COLO668 (cell line): ENCODE results near the gene PLK5.
"Not testable (repeated sequence)": the region's sequence is repeated elsewhere in the genome, so short reads cannot be mapped to it uniquely, and the experiment has no call there.

ENCODE experiments used
- DNase-seq: peaks from one replicate; lab custom pipeline; 2025; ENCODE audit not compliant: unreplicated experiment; lab: John Stamatoyannopoulos, UW

Gene PLK5

DNA sequence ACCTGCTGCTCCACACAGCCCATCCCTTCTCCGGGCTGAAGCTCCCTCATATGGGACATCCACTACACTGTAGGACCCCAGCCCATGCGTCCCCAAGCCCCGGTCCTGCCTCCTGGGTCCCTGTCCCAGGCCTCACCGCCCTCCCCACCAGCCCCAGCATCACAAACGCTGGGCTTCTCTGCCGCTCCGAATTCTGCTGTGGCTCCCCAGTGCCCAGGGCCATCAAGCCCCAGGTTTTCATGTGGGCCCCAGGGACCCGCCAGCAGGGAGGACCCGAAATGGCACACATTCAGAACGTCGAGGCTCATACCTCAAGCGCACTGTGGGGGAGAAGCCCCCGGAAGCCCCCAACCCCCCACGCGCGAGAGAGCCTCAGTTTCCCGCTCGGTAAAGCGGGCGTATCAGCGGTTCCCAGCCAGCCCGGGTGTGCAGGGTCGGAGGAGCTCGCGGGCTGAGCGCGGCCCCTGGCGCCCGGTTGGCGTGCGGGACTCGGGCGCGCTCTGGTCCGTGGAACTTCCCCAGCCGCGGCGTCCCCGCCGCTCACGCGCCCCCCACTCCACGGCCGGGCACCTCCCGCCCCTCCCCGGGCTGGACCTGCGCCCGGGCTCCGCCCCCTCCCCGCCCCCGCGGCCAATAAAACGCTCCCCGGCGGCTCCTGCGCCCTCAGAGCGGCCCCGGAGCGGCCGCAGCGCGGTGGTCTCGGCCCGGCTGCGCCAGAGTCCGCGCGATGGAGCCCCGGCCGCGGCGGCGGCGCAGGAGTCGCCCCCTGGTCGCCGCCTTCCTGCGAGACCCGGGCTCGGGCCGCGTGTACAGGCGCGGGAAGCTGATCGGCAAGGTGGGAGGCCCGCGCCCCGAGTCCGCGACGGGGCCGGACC, at the start of gene PLK5:
PLK5 (plus strand) TSS at position 666 of the 875 bp plus-strand sequence. CDS start 2,920 bp downstream, outside the sequence.
- DNase-seq: no peak

DNA sequence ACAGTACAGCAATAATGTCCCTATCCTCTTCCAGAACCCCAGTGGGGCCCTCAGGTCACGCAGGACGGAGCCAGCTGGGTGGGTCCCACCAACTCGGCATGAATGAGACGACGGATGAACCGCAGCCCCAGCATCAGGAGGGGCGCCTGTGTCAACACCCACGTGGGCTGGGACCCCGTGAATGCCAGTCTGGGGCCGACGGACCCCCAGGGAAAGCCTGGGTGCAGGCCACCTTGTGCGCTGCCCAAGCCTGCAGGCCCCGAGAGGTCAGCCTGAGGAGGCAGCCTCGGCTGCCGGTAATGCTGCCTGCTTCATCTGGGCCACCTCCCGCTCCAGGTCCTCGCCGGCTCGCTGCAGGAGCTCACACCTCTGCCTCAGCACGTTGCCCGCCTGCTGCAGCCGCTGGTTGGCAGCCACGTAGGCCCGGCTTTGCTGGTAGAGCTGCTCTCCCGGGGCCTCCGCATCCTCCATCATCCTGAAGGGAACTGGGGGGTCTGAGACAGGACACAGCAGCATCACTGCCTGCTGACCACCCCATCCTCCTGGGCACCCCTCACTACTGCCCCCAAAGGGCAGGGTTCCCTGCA, 49.0 kb upstream of the PLK5 start:
- DNase-seq: no peak

- DNase-seq: no peak
Measured at GRCh38 chr19:1475751-1476437, 48.0 kb upstream of the PLK5 start.

DNA sequence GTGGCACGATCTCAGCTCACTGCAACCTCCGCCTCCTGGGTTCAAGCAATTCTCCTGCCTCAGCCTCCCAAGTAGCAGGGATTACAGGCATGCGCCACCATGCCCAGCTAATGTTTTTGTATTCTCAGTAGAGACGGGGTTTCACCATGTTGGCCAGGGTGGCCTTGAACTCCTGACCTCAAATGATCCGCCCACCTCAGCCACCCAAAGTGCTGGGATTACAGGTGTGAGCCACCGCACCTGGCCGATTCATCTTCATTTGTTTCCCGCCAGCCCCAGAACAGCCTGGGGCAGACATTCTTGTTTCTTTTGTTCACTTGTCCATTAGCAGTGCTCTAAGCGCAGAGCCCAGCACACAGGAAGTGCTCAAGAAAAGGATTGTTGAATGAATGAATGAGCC, 46.8 kb upstream of the PLK5 start:
- not testable (repeated sequence) for DNase-seq

GRCh38 chr19:1478934-1479707, 44.8 kb upstream of the PLK5 start, which contains the start of gene C19orf25:
Gene C19orf25 (minus strand): TSS chr19:1479215. CDS start chr19:1478903, 312 bp downstream.
- DNase-seq: peak; percentile 95

DNA sequence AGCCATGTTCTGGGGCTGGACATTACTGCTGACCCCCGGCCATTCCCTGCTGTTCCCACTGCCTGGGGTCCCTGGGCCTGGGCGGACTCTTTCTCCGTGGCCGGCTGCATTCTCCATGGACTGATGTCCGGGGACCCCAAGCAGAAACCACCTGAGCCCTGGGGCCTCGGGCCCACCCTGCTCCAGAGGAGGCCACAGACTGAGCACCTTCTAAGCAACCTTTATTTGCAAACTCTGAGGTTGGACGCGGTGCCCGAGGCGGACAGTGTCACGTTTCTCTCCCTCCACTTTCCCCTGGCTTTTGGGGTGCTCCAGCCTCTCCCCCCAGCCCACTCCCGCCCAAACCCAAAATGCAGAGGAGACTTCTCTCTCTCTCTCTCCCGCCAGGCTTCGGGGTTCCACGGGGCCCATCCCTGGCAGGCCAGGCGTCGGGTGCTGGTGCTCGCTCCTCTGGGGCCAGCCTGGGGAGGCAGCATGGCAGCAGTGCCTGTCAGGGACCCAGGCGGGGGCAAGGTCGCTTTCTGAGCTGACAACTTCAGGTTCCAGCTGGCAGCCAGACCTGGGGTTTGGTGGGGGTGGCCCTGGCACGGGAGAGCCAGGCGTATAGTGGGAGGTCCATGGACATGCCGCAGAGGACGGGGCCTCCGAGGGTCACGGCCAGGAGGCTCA, 42.5 kb upstream of the PLK5 start:
- no peak for DNase-seq

DNA sequence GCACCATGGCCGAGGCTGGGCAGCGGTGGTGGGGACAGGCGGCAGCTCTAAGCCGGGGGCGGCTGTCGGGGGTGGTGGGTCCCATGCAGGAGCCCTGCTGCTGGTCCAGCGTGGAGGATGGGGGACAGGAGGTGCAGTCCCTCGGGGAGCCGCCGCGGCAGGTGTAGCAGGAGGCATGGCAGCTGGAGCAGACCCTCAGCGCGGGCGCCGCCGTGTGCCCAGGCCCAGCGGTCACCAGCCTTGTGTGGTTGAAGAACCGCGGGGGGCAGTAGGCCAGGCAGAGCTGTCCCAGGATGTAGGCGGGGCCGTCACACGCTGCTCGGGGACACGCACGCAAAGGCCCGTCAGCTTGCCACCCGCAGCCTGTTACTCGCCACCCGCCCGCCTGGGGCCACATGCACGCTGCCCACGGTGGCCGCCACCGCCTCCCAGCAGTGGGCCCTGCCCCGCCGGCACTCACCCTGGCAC, 42.0 kb upstream of the PLK5 start:
- peak; percentile 35 for DNase-seq

DNA sequence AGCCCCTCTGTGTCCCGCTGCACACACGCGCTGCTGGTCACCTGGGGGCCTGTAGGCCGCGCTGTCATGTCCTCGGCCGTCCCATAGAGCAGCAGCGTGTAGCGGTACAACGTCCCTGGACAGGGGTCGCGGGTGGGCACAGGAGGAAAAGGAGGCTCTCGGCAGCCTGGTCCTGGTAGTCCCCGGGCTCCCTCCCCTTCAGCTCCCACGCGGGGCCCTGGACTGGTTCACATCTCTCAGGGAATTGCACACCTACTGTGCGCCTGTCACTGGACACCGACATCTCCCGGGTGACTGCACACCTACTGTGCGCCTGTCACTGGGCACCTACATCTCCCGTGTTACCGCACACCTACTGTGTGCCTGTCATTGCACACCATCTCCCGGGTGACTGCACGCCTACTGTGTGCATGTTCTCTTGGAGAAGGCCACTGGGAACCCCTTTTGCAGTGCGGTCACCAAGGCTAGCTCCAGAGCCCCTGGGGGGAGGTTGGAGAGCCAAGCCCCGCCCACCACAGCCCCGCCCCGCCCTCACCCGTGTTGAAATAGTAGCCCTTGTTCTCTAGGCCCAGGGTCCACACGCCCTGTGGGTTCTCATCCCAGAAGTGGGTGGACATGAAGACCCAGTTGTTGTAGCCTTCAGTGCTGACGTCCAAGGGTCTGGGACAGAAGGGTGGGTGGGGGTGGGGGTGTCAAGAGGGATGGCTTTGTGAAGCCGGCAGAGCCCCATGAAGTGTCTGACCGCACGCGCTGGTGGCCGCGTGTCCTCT, 41.3 kb upstream of the PLK5 start:
- no peak for DNase-seq

DNA sequence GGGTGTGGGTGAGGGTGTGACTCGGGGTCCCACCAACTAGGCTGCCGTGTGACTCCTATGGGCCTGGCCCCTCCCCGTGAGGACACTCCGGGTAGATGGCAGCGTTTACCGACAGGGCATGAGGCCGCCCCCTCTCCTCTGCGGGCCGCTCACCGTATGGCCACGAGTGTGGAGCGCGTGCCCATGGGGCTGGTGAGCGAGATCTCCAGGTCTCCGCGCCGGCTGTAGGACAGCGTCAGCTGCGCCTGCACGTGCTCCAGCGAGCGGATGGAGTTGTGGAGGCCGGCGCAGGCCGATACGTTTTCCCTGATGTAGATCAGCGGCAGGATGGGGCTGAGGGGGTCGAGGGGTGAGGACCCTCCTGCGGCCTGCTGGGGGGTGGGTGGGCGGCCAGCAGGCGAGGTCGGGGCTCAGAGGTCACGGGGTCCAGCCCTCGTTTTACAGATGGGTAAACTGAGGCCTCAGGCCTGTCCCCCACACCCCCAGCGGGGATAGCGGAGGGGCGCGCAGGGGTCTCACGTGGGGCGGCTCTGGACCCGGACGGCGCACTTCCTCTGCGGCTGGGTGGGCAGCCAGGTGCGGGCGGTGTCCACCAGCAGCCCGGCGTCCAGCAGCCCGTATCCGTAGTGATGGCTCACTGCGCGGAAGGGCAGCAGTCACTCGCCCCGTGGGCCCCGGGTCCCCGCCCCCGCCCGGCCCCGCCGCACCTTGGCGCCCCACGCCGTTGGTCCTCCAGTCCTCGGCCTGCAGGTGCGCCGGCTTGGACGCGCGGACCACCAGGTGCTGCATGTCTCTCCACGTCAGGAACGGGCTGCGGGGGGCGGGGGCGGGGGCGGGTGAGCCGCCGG, 40.5 kb upstream of the PLK5 start:
- DNase-seq: no peak

- DNase-seq: no peak
Measured at GRCh38 chr19:1483979-1484428, 39.9 kb upstream of the PLK5 start.

- DNase-seq: no peak
Measured at GRCh38 chr19:1486720-1487575, 36.9 kb upstream of the PLK5 start.

DNA sequence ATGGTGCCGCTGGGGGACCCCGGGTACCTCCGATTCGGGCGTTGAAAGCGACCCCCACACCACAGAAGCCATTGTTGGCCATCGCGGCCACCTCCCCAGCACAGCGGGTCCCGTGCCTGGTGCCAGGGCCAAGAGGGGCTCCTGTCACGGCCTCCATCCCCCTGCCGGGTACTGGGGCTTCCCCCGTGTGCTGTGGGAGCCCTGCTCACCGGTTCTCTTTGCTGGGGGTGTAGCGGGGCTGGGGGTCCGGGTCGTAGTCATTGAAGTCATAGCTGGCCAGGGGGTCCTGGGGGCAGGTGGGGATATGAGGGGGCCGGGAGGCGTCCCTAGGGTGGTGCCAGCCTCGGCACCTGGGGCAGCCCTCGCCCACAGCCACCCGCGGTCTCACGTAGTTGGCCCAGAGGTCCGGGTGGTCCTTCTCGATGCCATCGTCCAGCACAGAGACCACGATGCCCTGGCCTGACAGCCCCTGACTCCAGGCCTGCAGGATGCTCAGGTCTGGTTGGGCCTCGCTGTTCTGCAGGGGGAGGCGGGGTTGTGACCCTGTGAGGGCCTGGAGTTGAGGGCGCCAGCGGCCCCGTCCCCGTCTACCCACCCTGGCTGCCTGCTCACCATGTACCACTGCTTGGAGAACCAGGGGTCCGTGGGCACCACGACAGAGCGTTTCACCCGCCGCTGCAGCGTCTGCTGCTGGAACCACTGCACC, 36.1 kb upstream of the PLK5 start:
- DNase-seq: no peak

DNA sequence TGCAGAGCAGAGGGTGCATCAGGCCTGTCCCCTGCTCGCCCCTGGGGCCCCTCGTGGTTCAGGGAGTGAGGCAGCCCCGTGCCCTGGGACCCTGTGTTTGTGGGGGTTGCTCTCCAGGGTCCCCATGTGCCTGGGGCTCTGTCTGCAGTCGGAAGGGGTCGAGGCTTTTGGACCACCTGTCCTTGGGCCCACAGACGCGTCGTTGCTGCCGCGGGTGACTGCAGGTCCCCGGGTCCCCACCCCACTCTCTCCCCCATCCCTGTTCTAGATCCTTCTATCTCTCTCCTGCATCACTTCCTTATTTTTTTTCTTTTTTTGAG, 35.6 kb upstream of the PLK5 start:
- no peak for DNase-seq

DNA sequence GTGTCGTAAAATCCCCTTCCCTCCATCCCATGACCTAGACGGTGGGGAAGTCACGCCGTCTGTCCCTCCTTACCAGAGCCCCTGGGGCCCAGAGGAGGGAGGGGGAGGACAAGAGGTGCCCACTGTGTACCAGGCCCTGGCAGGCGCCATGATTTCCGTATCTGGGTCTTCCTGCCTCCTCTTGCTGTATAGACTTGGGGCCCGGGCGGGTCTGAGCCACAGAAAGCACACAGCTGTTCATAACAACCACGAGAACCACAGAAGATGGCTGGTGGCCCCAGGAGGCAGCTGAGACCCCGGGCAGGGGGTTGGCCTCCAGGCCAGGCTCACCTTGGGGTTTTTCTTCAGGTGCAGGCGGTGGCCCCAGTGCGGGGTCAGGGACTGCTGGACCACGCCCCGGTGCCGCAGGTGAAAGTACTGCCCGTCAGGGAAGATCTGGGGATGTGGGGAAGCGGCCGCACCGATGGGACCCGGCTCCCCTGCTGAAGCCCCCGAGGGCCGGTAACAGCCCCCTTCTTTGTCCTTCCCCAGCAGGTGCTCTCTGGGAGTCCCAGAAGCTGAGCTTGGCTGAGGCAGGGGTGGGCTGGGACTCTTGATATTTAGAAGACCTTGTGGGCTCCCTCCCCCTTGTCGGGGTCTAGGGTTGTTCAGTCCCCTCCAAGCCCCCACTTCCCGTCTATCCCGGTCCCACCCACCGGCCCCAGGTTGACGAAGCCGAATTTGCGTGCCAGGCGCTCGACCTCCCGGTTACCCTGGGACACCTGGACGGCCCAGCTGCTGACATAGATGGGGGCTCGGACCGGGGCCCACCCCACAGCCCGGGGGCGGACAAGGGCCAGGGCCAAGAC, 34.2 kb upstream of the PLK5 start:
- no peak for DNase-seq

DNA sequence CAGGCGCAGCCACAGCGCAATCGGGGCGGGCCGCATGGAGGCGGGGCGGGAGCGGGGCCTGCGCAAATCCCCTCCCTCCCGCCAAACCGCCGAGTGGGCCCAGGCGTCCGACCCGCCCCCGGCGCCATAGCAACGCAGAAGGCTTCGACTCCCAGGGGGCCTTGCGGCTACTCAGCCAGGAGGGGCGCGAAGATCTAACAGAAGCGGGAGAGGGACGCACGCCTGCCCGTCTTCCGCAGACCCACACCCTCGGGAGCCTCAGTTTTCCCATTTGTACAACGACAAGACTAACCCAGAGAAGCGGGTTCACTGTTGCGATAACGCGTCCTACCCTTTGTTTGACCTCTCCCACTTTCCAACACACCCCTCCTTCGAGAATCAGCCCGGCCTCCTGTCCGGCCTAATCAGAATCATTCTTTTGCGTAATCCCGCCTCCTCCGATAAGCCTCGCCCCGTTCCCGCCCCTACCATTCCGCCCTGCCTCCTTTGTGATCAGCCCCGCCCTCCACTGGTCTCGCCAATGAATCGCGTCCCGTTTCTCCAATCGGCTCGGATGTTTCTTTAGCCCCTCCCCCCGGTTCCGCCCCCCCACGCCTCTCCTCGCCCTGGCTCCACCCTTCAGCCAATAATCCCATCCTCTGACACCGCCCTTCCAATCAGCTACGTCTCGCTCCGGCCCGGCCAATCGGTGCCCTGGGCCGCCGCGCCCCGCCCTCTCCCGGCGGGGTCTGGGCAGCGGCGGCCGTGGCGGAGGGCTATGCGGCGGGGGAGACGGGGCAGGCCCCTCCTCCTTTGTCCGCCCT, 33.4 kb upstream of the PLK5 start, which contains the start of gene PCSK4:
PCSK4 (minus strand) TSS at position 40 of the 803 bp plus-strand sequence; CDS start at position 36, 4 bp downstream.
- peak; percentile 98 for DNase-seq
